Measurements from ENCODE around the gene CDPF1.
A peak's percentile ranks its signal among the peaks of the same experiment; 100 is the strongest.
"Not testable (repeated sequence)": the region's sequence is repeated elsewhere in the genome, so short reads cannot be mapped to it uniquely, and the experiment has no call there.

CDPF1 gene

DNA sequence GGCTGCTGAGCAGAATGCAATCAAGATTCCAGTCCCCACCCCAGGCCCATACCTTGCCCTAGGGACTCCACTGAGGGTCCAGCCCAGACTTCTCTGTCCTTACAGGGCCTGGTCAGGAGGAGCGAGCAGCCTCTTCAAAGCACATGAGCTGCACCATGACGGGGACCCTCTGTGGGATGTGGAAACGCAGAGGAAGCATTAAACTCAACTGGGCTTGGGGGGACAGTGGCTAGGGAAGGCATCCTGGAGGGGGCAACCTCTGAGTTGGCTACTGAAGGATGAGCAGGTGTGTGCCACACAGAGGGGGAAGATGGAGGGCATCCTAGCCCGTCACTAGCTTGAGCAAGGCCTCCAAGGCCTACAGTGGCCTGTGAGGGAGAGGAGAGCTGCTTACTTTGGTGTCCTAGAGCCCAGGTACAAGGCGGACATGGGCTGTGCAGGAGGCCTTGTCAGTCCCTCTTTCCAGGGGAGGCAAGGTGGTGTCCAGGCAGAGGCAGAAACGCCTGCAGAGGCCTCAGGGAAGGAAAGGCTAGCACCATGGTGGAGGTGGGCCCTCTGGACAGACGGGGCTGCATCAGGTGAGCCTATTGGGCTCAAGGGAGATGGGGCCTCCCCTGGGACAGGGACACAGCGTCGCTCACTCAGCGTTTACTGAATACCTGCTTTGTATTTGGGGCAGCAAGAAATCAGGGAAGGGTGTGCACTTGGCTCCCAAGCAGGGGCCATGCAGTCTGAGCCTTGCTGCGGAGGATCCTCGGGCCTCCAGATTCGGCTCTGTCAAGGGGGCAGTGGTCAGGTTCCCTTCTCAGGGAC is 32.0 kb upstream of the CDPF1 start:
- DNase-seq (ENCODE audit: low read depth) = no peak

DNA sequence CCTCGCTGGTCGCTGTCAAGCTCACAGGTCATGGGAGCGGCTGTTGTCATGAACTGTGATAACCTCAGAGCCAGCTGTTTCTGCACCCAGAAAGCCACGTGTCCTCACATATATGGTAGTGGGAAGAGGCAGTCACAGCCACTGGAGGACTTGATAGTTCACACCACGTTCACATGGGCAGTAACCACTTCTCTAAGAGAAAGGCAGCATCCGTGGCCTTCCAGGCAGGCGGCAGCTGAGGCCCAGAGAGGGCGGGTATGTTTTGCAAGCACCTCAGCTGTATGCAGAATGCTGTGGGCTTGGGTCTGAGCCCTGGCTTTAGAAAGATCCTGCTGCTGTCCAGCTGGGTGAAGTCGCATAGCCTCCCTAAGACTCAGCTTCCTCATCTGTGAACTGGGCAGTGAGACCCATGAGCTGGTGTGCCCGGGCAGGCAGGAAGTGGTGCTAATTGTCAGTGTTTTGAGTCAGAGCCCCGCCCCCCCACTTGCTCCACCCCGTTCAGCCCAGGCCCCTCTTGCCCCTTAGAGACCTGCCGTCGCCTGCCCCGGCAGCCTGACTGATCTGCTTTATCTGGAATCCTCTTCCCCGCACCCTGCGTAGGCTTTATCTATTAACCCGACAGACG is 31.0 kb upstream of the CDPF1 start:
- DNase-seq (ENCODE audit: low read depth) = no peak

DNA sequence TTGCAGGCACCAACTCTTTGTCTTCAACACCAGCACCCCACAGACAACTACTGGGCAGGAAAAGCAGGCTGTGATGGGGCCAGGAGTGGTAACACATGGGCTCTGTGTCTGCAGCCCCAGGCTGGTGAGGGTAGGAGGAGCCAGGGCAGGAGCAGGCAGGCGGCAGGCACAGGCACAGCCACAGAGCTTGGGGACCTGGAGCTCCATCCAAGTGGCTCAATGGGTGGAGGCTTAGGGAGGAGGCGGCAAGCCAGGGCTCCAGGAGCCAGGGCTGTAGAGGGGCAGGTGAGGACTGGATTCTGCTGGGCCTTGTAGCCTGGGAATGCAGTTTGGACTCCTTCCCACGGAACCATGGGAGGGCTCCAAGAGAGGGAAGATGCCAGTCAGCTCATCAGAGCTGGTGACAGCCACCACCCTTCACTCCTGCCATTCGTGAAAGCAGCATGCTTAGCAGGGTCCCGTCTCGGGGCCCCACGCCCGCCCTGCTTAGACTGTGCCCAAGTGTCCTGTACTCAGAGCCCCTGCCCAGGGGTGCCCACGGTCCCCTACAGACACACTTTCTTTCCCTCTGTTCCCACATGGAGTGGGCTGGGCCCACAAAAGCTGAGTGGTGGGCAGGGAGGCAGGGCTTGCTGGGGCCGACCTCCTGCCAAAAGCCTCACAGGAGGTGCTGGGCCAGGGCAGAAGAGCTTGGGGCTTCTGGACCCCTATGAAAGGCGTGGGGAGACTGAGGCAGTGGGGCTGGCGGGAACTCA is 30.1 kb upstream of the CDPF1 start:
- DNase-seq (ENCODE audit: low read depth) = no peak

- no peak for DNase-seq (ENCODE audit: low read depth)
Observed at GRCh38 chr22:46278656-46279645, 28.9 kb upstream of the CDPF1 start.

GRCh38 chr22:46276563-46276962 is 26.5 kb upstream of the CDPF1 start:
- no peak for DNase-seq (ENCODE audit: low read depth)

GRCh38 chr22:46275455-46276122 is 25.5 kb upstream of the CDPF1 start:
- DNase-seq (ENCODE audit: low read depth) = no peak

GRCh38 chr22:46274381-46274780 is 24.3 kb upstream of the CDPF1 start:
- no peak for DNase-seq (ENCODE audit: low read depth)

DNA sequence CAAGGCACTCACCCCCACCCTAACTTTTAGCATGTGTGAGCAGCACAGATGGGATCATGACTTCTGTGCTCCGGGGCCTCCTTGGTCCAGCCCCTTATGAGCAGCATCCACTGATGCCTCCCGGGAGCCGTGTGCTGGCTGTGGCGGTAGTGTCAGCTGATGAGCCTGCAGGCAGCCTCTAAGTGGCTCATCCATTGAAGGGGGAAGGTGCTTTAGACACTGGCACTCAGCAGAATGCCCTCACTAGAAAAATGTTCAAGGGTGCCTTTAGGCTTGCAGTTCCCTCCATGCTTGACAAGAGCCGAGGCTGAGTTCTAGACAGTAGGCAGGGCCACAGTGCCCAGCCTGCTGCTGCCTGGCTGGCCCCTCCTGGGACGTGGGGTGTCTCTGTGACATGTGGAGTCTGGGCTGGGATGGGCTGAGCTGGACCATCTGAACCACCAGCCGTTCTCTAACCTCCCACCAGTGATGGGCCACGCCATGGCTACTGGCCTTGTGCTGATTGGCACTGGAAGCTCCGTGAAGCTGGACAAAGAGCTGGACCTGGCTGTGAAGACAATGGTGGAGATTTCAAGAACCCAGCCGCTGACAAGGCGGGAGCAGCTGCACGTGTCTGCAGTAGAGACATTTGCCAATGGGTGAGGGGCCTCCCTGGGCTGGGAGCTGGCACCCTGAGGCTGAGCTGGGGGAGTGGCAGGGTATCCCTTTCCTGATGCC is 23.5 kb upstream of the CDPF1 start:
- DNase-seq (ENCODE audit: low read depth) = no peak

DNA sequence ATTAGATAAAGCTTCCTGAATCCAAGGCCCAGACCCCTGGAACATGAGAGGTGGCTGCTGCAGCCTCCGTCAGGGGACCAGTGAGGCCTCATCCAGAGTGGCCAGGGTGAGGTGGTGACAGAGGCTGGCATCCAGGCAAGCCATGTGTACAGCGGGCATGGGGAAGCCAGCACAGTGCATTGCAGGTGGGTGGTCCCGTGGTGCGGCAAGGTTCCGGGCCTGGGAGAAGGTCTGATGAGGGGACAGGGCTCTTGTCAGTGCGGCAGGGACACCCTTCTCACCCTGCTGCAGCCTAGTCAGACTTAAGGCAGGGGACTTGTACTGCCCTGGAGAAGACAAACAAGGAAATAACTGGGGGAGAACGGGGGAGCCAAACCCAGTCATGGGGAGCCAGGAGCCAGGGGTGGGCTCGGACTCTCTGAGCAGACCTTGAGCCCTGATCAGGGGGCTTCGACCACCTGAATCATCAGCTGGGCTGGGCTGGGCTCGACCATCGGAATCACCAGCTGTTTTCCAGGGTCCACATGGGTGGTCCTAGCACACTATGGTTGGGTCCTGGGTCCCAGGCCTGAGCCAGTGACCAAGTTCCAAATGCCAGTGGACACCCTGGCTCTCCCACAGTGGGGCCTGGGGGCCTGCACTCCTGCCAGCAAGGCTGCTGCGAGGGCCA is 22.8 kb upstream of the CDPF1 start:
- no peak for DNase-seq (ENCODE audit: low read depth)

- no peak for DNase-seq (ENCODE audit: low read depth)
Observed at GRCh38 chr22:46272196-46272595, 22.1 kb upstream of the CDPF1 start.

DNA sequence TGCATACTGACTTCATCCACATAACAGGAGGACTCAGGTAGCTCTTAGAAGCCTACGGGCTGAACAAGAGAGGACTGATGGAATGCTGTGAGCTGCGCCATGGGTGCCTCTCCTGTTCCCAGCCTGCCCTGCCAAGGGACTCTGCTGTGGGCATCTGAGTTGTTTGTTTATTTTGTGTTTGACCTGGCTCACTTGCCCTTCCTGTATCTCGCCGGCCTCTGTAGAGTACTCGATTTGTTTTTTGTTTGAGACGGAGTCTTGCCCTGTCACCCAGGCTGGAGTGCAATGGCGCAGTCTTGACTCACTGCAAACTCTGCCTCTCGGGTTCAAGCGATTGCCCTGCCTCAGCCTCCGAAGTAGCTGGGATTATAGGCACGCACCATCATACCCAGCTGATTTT is 19.5 kb upstream of the CDPF1 start:
- no peak for DNase-seq (ENCODE audit: low read depth)

- DNase-seq (ENCODE audit: low read depth) = peak; percentile 38
Observed at GRCh38 chr22:46267431-46268279, 17.6 kb upstream of the CDPF1 start, which contains the start of gene TTC38. TTC38 (plus strand) TSS chr22:46268008; CDS start chr22:46268040, 32 bp downstream.

DNA sequence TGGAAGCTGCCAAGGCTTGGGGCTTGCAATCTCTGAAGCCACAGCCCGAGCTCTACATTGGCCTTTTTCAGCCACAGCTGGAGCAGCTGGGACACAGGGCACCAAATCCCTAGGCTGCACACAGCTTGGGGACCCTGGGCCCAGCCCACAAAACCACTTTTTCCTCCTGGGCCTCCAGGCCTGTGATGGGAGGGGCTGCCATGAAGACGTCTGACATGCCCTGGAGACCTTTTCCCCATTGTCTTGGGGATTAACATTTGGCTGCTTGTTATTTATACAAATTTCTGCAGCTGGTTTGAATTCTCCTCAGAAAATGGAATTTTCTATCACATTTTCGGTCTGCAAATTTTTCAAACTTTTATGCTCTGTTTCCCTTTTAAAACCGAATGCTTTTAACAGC is 15.5 kb upstream of the CDPF1 start:
- not testable (repeated sequence) for DNase-seq (ENCODE audit: low read depth)

GRCh38 chr22:46264520-46264919 is 14.4 kb upstream of the CDPF1 start:
- not testable (repeated sequence) for DNase-seq (ENCODE audit: low read depth)

DNA sequence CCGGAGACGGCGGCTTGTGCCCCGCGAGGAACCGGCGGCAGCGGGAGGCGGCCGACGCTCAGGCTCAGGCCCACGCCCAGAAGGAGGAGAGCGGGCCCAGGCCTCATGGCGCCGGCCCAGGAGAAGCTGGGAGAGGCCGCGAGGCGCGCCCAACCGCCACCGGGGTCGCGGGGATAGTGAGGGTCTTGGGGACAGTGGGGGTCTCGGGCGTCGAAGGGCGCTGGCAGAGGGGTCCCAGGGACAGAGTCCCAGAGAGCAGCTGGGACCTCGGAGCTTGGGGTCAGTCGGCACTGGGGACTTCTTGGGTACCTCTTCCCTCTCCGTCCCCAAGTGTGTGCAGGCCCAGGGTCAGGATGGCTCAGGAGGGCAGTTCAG is 13.1 kb upstream of the CDPF1 start, which contains the start of gene PKDREJ:
Gene PKDREJ (minus strand): TSS at position 128 of the 375 bp plus-strand sequence. CDS start 21 bp downstream, at position 107.
- no peak for DNase-seq (ENCODE audit: low read depth)

- no peak for DNase-seq (ENCODE audit: low read depth)
Observed at GRCh38 chr22:46262449-46263215, 12.5 kb upstream of the CDPF1 start.

GRCh38 chr22:46260038-46260437 is 9.9 kb upstream of the CDPF1 start:
- no peak for DNase-seq (ENCODE audit: low read depth)

DNA sequence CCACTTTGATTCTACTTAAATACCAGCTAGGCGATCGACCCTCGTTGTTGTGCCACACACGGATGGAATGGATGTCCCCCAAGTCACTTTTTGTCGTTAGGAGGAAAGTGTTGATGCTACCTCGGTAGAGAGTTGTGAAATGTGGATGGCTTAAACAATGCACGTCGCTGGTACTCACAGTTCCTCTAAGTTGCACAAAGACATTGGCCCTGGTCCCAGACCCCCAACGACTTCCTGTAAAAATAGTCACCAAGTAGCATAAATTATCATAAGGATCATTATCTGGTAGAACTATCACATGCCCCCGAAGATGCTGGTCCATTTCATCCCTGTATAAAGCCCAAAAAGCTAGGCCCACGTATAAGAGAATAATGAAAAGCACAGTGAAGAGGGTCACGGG is 9.3 kb upstream of the CDPF1 start:
- no peak for DNase-seq (ENCODE audit: low read depth)

Measured in stimulated activated CD8-positive, alpha-beta memory T cell treated with anti-CD3 and anti-CD28 coated beads, Interleukin-4, amount 100 ng/mL, for 24 hours (primary cell).